ENCODE results near the gene APOL4.

- TF ChIP-seq EZH2 (IDR thresholded peaks at IDR 0.05) (no peak), CTCF (IDR thresholded peaks at IDR 0.05) (no peak), EZH2phosphoT487 (IDR thresholded peaks at IDR 0.05) (no peak)
Observed at GRCh38 chr22:36220451-36220921, 18.9 kb upstream of the APOL4 start.

Measured in neural progenitor cell (in vitro differentiated cells).